ENCODE data around the gene DPP3.
"Not testable (repeated sequence)": the region's sequence is repeated elsewhere in the genome, so short reads cannot be mapped to it uniquely, and the experiment has no call there.

DPP3 gene

GRCh38 chr11:66539870-66540213 is 59.6 kb downstream of the DPP3 start:
- no peak for DNase-seq

- not testable (repeated sequence) for DNase-seq
Observed at GRCh38 chr11:66540598-66540997, 60.4 kb downstream of the DPP3 start.

- DNase-seq = no peak
Observed at GRCh38 chr11:66541892-66542291, 61.7 kb downstream of the DPP3 start.

GRCh38 chr11:66542362-66542761 is 62.1 kb downstream of the DPP3 start:
- DNase-seq = no peak

- peak; percentile 36 for DNase-seq
Observed at GRCh38 chr11:66543263-66544107, 63.3 kb downstream of the DPP3 start.

GRCh38 chr11:66544952-66545351 is 64.7 kb downstream of the DPP3 start:
- DNase-seq = not testable (repeated sequence)

GRCh38 chr11:66545701-66546367 is 65.6 kb downstream of the DPP3 start, which contains the start of gene ZDHHC24:
ZDHHC24 (minus strand) TSS chr11:66546048; CDS start chr11:66546003, 45 bp downstream.
- peak; percentile 96 for DNase-seq

GRCh38 chr11:66546368-66546965 is 66.2 kb downstream of the DPP3 start, which contains the start of gene ACTN3:
ACTN3 (plus strand) TSS chr11:66546903; CDS start chr11:66546938, 35 bp downstream.
- no peak for DNase-seq

- no peak for DNase-seq
Observed at GRCh38 chr11:66546966-66547661, 66.9 kb downstream of the DPP3 start.

- no peak for DNase-seq
Observed at GRCh38 chr11:66547662-66548009, 67.4 kb downstream of the DPP3 start.

- no peak for DNase-seq
Observed at GRCh38 chr11:66548041-66548440, 67.8 kb downstream of the DPP3 start.

- DNase-seq = no peak
Observed at GRCh38 chr11:66548774-66549630, 68.8 kb downstream of the DPP3 start.

GRCh38 chr11:66549696-66550095 is 69.5 kb downstream of the DPP3 start:
- DNase-seq = no peak

GRCh38 chr11:66550887-66551286 is 70.7 kb downstream of the DPP3 start:
- DNase-seq = no peak

GRCh38 chr11:66554602-66555001 is 74.4 kb downstream of the DPP3 start:
- DNase-seq = no peak

GRCh38 chr11:66555416-66555815 is 75.2 kb downstream of the DPP3 start:
- no peak for DNase-seq

GRCh38 chr11:66556086-66556485 is 75.9 kb downstream of the DPP3 start:
- DNase-seq = no peak

GRCh38 chr11:66557733-66558326 is 77.6 kb downstream of the DPP3 start:
- no peak for DNase-seq

Data from NCI-H2227 treated with DMSO at 0.1 percent for 48 hours (cell line).